Tibial nerve (tissue), 4 donors: ENCODE results near the gene MBOAT2.

Source experiments
- EP300 ChIP-seq, 2 donors: sonication (generic); formaldehyde crosslinking; IDR thresholded peaks; one replicate each; pipeline ENCODE4 v1.6.1; 2017; ENCODE audit warnings: antibody characterized with exemption in 2 of 2, mild to moderate bottlenecking in 1 of 2
- POLR2A ChIP-seq, 2 donors: fragments of 450-650 bp; IDR thresholded peaks; one replicate each; pipeline ENCODE4 v1.6.1; 2017; ENCODE audit warnings: antibody characterized with exemption in 2 of 2, mild to moderate bottlenecking in 2 of 2, moderate library complexity in 2 of 2
- TF ChIP-seq, protein P1 (sequence below), 5 experiments: fragments of 200-600 bp in 3 of 5; fragments of 450-650 bp in 2 of 5; sonication (generic) in 3 of 5; IDR thresholded peaks; one replicate each; pipeline ENCODE4 v1.5.1; 2016 to 2019; ENCODE audit warnings: antibody characterized with exemption in 5 of 5, mild to moderate bottlenecking in 3 of 5, moderate library complexity in 2 of 5

DNA sequence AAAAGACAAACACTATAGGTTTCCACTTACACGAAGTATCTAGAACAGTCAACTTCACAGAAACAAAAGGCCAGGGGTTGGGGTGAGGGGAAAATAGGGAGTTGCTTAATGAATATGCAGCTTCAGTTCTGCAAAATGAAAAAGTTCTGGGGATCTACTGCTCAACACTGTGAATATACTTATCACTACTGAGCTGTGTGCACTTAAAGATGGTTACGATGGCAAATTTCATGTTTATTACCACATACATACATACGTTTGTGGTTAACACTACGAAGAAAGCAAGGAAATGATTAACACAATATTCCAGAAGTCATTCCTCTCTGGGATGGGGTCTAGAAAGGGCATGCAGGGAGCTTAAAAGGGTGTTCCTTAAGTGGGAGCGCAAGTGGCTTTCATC is 19.3 kb downstream of the MBOAT2 start:
- TF ChIP-seq, protein P1, sequence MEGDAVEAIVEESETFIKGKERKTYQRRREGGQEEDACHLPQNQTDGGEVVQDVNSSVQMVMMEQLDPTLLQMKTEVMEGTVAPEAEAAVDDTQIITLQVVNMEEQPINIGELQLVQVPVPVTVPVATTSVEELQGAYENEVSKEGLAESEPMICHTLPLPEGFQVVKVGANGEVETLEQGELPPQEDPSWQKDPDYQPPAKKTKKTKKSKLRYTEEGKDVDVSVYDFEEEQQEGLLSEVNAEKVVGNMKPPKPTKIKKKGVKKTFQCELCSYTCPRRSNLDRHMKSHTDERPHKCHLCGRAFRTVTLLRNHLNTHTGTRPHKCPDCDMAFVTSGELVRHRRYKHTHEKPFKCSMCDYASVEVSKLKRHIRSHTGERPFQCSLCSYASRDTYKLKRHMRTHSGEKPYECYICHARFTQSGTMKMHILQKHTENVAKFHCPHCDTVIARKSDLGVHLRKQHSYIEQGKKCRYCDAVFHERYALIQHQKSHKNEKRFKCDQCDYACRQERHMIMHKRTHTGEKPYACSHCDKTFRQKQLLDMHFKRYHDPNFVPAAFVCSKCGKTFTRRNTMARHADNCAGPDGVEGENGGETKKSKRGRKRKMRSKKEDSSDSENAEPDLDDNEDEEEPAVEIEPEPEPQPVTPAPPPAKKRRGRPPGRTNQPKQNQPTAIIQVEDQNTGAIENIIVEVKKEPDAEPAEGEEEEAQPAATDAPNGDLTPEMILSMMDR (IDR thresholded peaks at IDR 0.05) = no peak
- no peak for TF ChIP-seq POLR2A (IDR thresholded peaks at IDR 0.05)
- TF ChIP-seq EP300 (IDR thresholded peaks at IDR 0.05) = no peak
